ENCODE data around the gene MRPS33.

- TF ChIP-seq EZH2 (IDR thresholded peaks at IDR 0.05; ENCODE audit: low read length, unreplicated experiment) (no peak), EZH2phosphoT487 (IDR thresholded peaks at IDR 0.05; ENCODE audit: borderline replicate concordance, low read length) (no peak), CTCF (conservative IDR thresholded peaks at IDR 0.05; ENCODE audit: low read depth, low read length) (no peak)
Observed at GRCh38 chr7:141039376-141039775, 24.6 kb upstream of the MRPS33 start.

Measured in PC-3 (cell line).